LNCAP (cell line): ENCODE data around the gene CD14.

Experiments
- CTCF ChIP-seq: fragments of 450-650 bp; IDR thresholded peaks from 2 replicates; pipeline ENCODE4 v1.5.1; 2017; ENCODE audit warnings: mild to moderate bottlenecking

The CD14 gene

GRCh38 chr5:140596321-140596741, 36.6 kb downstream of the CD14 start:
- TF ChIP-seq CTCF: no peak

- no peak for TF ChIP-seq CTCF
Observed at GRCh38 chr5:140595538-140596300, 37.3 kb downstream of the CD14 start.

GRCh38 chr5:140594169-140594568, 38.8 kb downstream of the CD14 start:
- TF ChIP-seq CTCF: no peak

GRCh38 chr5:140591747-140592372, 41.1 kb downstream of the CD14 start:
- no peak for TF ChIP-seq CTCF

GRCh38 chr5:140590861-140591260, 42.1 kb downstream of the CD14 start:
- TF ChIP-seq CTCF: no peak

- no peak for TF ChIP-seq CTCF
Observed at GRCh38 chr5:140588311-140589070, 44.5 kb downstream of the CD14 start.

- TF ChIP-seq CTCF: no peak
Observed at GRCh38 chr5:140587495-140587894, 45.5 kb downstream of the CD14 start.
